ENCODE results near the gene AEBP2. TPM values are rescaled to one million over a fixed set of nuclear protein-coding genes. Genes with fewer than 3 reads are reported as not detected.

Gene AEBP2
- total and polyA plus RNA-seq, 2 of the 13 experiments (the other 11 are each of a cell fraction or from before 2014, with no cell fraction given) = 9.2 to 17.9 TPM

DNA sequence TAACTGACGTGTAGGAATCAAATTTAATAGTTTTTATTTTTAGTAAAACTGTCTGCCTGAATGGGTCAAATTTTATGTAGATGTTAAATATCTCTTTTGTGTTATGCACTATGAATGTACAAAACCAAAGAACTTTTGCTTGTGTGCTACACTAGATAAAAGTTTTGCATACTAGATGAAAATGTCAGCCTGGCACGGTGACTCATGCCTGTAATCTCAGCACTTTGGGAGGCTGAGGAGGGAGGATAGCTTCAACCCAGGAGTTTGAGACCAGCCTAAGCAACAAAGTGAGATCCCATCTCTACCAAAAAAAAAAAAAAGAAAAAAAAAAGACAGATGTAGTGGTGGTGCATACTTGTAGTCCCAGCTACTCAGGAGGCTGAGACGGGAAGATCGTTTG, 11.1 kb downstream of the AEBP2 start:
- peaks cover 95% of the 10 kb centered on the region for H3K79me2 ChIP-seq (ENCODE audit: insufficient read depth, low read length)
- H3K9me3 ChIP-seq (ENCODE audit: low read length) = no peaks in the 10 kb centered on the region
- peaks cover 43% of the 10 kb centered on the region for H4K20me1 ChIP-seq (ENCODE audit: insufficient read depth, low read length)
- TF ChIP-seq ZBTB38 (CRISPR knock-in tag; IDR thresholded peaks at IDR 0.05) = no peak
- TF ChIP-seq, protein P1, sequence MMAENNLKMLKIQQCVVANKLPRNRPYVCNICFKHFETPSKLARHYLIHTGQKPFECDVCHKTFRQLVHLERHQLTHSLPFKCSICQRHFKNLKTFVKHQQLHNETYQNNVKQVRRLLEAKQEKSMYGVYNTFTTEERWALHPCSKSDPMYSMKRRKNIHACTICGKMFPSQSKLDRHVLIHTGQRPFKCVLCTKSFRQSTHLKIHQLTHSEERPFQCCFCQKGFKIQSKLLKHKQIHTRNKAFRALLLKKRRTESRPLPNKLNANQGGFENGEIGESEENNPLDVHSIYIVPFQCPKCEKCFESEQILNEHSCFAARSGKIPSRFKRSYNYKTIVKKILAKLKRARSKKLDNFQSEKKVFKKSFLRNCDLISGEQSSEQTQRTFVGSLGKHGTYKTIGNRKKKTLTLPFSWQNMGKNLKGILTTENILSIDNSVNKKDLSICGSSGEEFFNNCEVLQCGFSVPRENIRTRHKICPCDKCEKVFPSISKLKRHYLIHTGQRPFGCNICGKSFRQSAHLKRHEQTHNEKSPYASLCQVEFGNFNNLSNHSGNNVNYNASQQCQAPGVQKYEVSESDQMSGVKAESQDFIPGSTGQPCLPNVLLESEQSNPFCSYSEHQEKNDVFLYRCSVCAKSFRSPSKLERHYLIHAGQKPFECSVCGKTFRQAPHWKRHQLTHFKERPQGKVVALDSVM (CRISPR knock-in tag; IDR thresholded peaks at IDR 0.05) = peak; percentile 37; the same call in 1 of the 2 replicates
- TF ChIP-seq, protein P2, sequence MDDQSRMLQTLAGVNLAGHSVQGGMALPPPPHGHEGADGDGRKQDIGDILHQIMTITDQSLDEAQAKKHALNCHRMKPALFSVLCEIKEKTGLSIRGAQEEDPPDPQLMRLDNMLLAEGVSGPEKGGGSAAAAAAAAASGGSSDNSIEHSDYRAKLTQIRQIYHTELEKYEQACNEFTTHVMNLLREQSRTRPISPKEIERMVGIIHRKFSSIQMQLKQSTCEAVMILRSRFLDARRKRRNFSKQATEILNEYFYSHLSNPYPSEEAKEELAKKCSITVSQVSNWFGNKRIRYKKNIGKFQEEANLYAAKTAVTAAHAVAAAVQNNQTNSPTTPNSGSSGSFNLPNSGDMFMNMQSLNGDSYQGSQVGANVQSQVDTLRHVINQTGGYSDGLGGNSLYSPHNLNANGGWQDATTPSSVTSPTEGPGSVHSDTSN (CRISPR knock-in tag; IDR thresholded peaks at IDR 0.05; ENCODE audit: borderline replicate concordance) = no peak
- ChIA-PET POLR2A (no interaction called here), CTCF (ENCODE audit: low intra/inter-chr PET ratio, low total read pairs) (no interaction called here)
- no TSS peak for BruUV-seq (replicated peaks)
- no peak overlapping the region for H3K27ac ChIP-seq (ENCODE audit: extremely low read length, insufficient read depth, low read length)
- intact Hi-C loops (cut with micrococcal nuclease; ENCODE audit: unreplicated experiment) = no loop called here
- no peak overlapping the region for H3K9ac ChIP-seq (ENCODE audit: insufficient read depth, low read depth, low read length)
- FAIRE-seq (no peak), ATAC-seq (no peak), DNase-seq (ENCODE audit: low spot score) (no peak)
- in situ Hi-C loops (cut with HindIII; ENCODE audit: extremely low pct_ligation_motif_present, low pct_unique_long_range_greater_than_20kb) = no loop called here
- peaks cover 13% of the 10 kb centered on the region for H3K4me1 ChIP-seq (ENCODE audit: insufficient read depth, low read length)
- H3K4me2 ChIP-seq (ENCODE audit: low read depth, low read length) = no peak overlapping the region
- 95% methylated on average over 4 of the region's 4 CpGs for WGBS (ENCODE audit: low lambda C conversion rate)
- no peak overlapping the region for H3K4me3 ChIP-seq (replicated peaks in 1 of 3; ENCODE audit: insufficient read depth in 1 of 3, low read depth in 2 of 3, low read length in 3 of 3)
- H3K27me3 ChIP-seq (ENCODE audit: control insufficient read depth in 1 of 2, insufficient read depth in 2 of 2, low read length in 2 of 2) = no peaks in the 10 kb centered on the region
- peaks cover 0 to 1% of the 10 kb centered on the region in 2 experiments; a peak in 2 of 5 replicates for H3K36me3 ChIP-seq (replicated peaks in 1 of 2; ENCODE audit: control insufficient read depth in 1 of 2, insufficient read depth in 2 of 2, low read length in 2 of 2)
- no peak overlapping the region for H2AFZ ChIP-seq (ENCODE audit: low read length)

DNA sequence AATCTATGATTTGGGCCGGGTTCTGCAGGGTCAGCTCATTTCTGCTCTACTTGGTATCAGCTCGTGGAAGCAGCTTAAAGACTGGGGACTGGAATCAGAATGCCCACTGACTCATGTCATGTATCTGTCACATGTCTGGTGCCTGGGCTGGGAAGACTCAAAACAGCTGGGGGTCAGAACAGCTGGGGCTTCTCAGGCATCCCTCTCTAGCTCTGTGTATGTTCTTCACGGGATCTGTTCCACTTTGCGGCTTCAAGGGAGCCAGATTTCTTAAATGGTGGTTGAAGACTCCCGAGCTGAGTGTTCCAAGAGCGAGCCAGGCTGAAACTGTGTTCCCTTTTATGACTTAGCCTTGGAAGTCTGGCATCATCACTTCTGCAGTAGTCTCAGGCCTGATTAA, 11.9 kb downstream of the AEBP2 start:
- Histone ChIP-seq H2AFZ (ENCODE audit: low read length) (no peak overlapping the region), H3K36me3 (replicated peaks in 1 of 2; ENCODE audit: control insufficient read depth in 1 of 2, insufficient read depth in 2 of 2, low read length in 2 of 2) (peaks cover 3% of the 10 kb centered on the region in 2 experiments; a peak in 3 of 5 replicates), H3K79me2 (ENCODE audit: insufficient read depth, low read length) (peaks cover 93% of the 10 kb centered on the region), H3K4me2 (ENCODE audit: low read depth, low read length) (no peak overlapping the region), H3K9ac (ENCODE audit: insufficient read depth, low read depth, low read length) (no peak overlapping the region), H3K27ac (ENCODE audit: extremely low read length, insufficient read depth, low read length) (no peak overlapping the region), H3K4me3 (replicated peaks in 1 of 3; ENCODE audit: insufficient read depth in 1 of 3, low read depth in 2 of 3, low read length in 3 of 3) (no peak overlapping the region), H3K9me3 (ENCODE audit: low read length) (no peaks in the 10 kb centered on the region), H3K4me1 (ENCODE audit: insufficient read depth, low read length) (peaks cover 11% of the 10 kb centered on the region), H4K20me1 (ENCODE audit: insufficient read depth, low read length) (peaks cover 40% of the 10 kb centered on the region), H3K27me3 (ENCODE audit: control insufficient read depth in 1 of 2, insufficient read depth in 2 of 2, low read length in 2 of 2) (no peaks in the 10 kb centered on the region)
- BruUV-seq (replicated peaks) = no TSS peak
- in situ Hi-C loops (cut with HindIII; ENCODE audit: extremely low pct_ligation_motif_present, low pct_unique_long_range_greater_than_20kb) = no loop called here
- ChIA-PET CTCF (ENCODE audit: low intra/inter-chr PET ratio, low total read pairs) (no interaction called here), POLR2A (no interaction called here)
- no peak for DNase-seq (ENCODE audit: low spot score)
- FAIRE-seq = no peak
- 78% methylated on average over 5 of the region's 6 CpGs for WGBS (ENCODE audit: low lambda C conversion rate)
- TF ChIP-seq MAFK (conservative IDR thresholded peaks at IDR 0.05 in 1 of 2, IDR thresholded peaks at IDR 0.05 in 1 of 2; ENCODE audit: low read length in 2 of 2) = 0 out of 4 replicates have a peak, but pooled peaks of 1 of the 2 experiments have one; percentile 10
- TF ChIP-seq, protein P3, sequence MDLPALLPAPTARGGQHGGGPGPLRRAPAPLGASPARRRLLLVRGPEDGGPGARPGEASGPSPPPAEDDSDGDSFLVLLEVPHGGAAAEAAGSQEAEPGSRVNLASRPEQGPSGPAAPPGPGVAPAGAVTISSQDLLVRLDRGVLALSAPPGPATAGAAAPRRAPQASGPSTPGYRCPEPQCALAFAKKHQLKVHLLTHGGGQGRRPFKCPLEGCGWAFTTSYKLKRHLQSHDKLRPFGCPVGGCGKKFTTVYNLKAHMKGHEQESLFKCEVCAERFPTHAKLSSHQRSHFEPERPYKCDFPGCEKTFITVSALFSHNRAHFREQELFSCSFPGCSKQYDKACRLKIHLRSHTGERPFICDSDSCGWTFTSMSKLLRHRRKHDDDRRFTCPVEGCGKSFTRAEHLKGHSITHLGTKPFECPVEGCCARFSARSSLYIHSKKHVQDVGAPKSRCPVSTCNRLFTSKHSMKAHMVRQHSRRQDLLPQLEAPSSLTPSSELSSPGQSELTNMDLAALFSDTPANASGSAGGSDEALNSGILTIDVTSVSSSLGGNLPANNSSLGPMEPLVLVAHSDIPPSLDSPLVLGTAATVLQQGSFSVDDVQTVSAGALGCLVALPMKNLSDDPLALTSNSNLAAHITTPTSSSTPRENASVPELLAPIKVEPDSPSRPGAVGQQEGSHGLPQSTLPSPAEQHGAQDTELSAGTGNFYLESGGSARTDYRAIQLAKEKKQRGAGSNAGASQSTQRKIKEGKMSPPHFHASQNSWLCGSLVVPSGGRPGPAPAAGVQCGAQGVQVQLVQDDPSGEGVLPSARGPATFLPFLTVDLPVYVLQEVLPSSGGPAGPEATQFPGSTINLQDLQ (CRISPR knock-in tag; IDR thresholded peaks at IDR 0.05) = no peak
- intact Hi-C loops (cut with micrococcal nuclease; ENCODE audit: unreplicated experiment) = no loop called here
- no peak for ATAC-seq
